Liver (tissue), 3 donors: Measurements from ENCODE around the gene DNAH17.

Experiments
- HNF4A ChIP-seq, 2 donors: conservative IDR thresholded peaks; 2 replicates each; pipeline ENCODE4 v1.6.1; 2016; ENCODE audit warnings: antibody characterized with exemption in 2 of 2, mild to moderate bottlenecking in 2 of 2
- RAD21 ChIP-seq, 2 donors: IDR thresholded peaks; 2 replicates each; pipeline ENCODE4 v1.6.1; 2016; ENCODE audit warnings: antibody characterized with exemption in 2 of 2, mild to moderate bottlenecking in 2 of 2
- SP1 ChIP-seq: IDR thresholded peaks from 2 replicates; pipeline ENCODE4 v1.6.1; 2018; ENCODE audit warnings: antibody characterized with exemption, mild to moderate bottlenecking
- TAF1 ChIP-seq: conservative IDR thresholded peaks from 2 replicates; pipeline ENCODE4 v1.6.1; 2016; ENCODE audit warnings: antibody characterized with exemption, mild to moderate bottlenecking
- YY1 ChIP-seq: IDR thresholded peaks from 2 replicates; pipeline ENCODE4 v1.6.1; 2016; ENCODE audit warnings: antibody characterized with exemption, mild to moderate bottlenecking
- TF ChIP-seq, protein P1 (sequence below): IDR thresholded peaks from 2 replicates; pipeline ENCODE4 v1.6.1; 2016; ENCODE audit warnings: antibody characterized with exemption
- TF ChIP-seq, protein P2 (sequence below): IDR thresholded peaks from 2 replicates; pipeline ENCODE4 v1.6.1; 2016; ENCODE audit warnings: antibody characterized with exemption
- TF ChIP-seq, protein P3 (sequence below): fragments of 150-350 bp; IDR thresholded peaks from 2 replicates; pipeline ENCODE4 v1.5.1; 2017; ENCODE audit warnings: improper control_type of control experiment, low read depth, low read length; ENCODE audit not compliant: missing input control
- TF ChIP-seq, protein P4 (sequence below): IDR thresholded peaks from 2 replicates; pipeline ENCODE4 v1.6.1; 2016; ENCODE audit warnings: antibody characterized with exemption
- donor health status: healthy.
- donor health status: healthy.

DNA sequence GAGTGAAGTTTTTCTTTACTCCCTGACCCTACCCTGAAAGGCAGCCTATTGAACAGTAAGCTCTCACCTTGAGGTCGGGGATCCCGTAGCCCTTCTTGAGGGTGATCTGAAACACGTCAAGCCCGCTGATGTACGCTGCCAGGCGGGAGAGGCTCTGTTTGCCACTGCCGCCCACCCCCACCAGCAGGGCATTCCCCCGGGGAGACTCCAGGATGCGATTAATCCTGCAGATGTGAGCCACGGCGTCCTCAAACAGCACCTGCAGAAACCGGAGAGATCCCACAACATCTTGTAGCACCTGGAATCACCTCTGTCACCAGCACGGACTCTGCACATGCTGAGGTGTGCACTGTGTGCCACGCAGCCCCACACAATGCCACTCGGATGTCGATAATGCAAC lies 102.0 kb downstream of the DNAH17 start:
- TF ChIP-seq, protein P1, sequence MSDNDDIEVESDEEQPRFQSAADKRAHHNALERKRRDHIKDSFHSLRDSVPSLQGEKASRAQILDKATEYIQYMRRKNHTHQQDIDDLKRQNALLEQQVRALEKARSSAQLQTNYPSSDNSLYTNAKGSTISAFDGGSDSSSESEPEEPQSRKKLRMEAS: no peak
- TF ChIP-seq, protein P2, sequence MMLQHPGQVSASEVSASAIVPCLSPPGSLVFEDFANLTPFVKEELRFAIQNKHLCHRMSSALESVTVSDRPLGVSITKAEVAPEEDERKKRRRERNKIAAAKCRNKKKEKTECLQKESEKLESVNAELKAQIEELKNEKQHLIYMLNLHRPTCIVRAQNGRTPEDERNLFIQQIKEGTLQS: no peak
- TF ChIP-seq HNF4A (conservative IDR thresholded peaks at IDR 0.05): no peak
- TF ChIP-seq RAD21 (IDR thresholded peaks at IDR 0.05): no peak
- TF ChIP-seq, protein P3, sequence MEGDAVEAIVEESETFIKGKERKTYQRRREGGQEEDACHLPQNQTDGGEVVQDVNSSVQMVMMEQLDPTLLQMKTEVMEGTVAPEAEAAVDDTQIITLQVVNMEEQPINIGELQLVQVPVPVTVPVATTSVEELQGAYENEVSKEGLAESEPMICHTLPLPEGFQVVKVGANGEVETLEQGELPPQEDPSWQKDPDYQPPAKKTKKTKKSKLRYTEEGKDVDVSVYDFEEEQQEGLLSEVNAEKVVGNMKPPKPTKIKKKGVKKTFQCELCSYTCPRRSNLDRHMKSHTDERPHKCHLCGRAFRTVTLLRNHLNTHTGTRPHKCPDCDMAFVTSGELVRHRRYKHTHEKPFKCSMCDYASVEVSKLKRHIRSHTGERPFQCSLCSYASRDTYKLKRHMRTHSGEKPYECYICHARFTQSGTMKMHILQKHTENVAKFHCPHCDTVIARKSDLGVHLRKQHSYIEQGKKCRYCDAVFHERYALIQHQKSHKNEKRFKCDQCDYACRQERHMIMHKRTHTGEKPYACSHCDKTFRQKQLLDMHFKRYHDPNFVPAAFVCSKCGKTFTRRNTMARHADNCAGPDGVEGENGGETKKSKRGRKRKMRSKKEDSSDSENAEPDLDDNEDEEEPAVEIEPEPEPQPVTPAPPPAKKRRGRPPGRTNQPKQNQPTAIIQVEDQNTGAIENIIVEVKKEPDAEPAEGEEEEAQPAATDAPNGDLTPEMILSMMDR: no peak
- TF ChIP-seq YY1: no peak
- no peak for TF ChIP-seq TAF1
- no peak for TF ChIP-seq SP1
- TF ChIP-seq, protein P4, sequence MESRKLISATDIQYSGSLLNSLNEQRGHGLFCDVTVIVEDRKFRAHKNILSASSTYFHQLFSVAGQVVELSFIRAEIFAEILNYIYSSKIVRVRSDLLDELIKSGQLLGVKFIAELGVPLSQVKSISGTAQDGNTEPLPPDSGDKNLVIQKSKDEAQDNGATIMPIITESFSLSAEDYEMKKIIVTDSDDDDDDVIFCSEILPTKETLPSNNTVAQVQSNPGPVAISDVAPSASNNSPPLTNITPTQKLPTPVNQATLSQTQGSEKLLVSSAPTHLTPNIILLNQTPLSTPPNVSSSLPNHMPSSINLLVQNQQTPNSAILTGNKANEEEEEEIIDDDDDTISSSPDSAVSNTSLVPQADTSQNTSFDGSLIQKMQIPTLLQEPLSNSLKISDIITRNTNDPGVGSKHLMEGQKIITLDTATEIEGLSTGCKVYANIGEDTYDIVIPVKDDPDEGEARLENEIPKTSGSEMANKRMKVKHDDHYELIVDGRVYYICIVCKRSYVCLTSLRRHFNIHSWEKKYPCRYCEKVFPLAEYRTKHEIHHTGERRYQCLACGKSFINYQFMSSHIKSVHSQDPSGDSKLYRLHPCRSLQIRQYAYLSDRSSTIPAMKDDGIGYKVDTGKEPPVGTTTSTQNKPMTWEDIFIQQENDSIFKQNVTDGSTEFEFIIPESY: no peak
